Heart right ventricle (tissue), 16 donors: ENCODE data around the gene TEX26. TPM values are rescaled to one million over a fixed set of nuclear protein-coding genes. Genes with fewer than 3 reads are reported as not detected.
A peak's percentile ranks its signal among the peaks of the same experiment; 100 is the strongest.

Source experiments
- ATAC-seq, 8 donors: fragments of 200-7000 bp; cut with Tn5 transposase; one replicate each; pipeline ENCODE4 v1.9.1; 2020; ENCODE audit warnings: mild to moderate bottlenecking in 8 of 8, moderate library complexity in 8 of 8, moderate number of reproducible peaks in 1 of 8
- DNase-seq, 2 donors: peaks; one replicate each; pipeline ENCODE4 v3.0.0-alpha.2; 2020
- H3K27ac ChIP-seq, 10 donors: fragments of 200-600 bp; sonication (generic) in 2 of 10; one replicate each; pipeline versions ENCODE4 v1.5.0 to v1.8.0; 2020 to 2022; ENCODE audit warnings: mild to moderate bottlenecking in 3 of 10
- H3K27me3 ChIP-seq, 7 donors: fragments of 200-600 bp; one replicate each; pipeline ENCODE4 v1.8.0; 2021 to 2022; ENCODE audit warnings: mild to moderate bottlenecking in 2 of 7
- H3K36me3 ChIP-seq, 9 donors: fragments of 200-600 bp; sonication (generic) in 1 of 9; one replicate each; pipeline versions ENCODE4 v1.5.0 to v1.8.0; 2020 to 2022; ENCODE audit warnings: mild to moderate bottlenecking in 2 of 9
- H3K4me1 ChIP-seq, 9 donors: fragments of 200-600 bp; sonication (generic) in 1 of 9; one replicate each; pipeline versions ENCODE4 v1.5.0 to v1.8.0; 2020 to 2022; ENCODE audit warnings: mild to moderate bottlenecking in 4 of 9
- H3K4me3 ChIP-seq, 10 donors: fragments of 200-600 bp; sonication (generic) in 2 of 10; one replicate each; pipeline versions ENCODE4 v1.5.0 to v1.8.0; 2020 to 2022; ENCODE audit warnings: mild to moderate bottlenecking in 7 of 10, moderate library complexity in 2 of 10
- H3K9me3 ChIP-seq, 11 donors: fragments of 200-600 bp in 10 of 11; sonication (generic) in 2 of 11; one replicate each; pipeline versions ENCODE4 v1.5.0 to v1.8.0; 2013 to 2022; ENCODE audit warnings: mild to moderate bottlenecking in 2 of 11, control low read depth in 1 of 11, moderate library complexity in 1 of 11
- CTCF ChIP-seq, 9 donors: fragments of 200-600 bp; sonication (generic) in 2 of 9; IDR thresholded peaks; one replicate each; pipeline versions ENCODE4 v1.5.0 to v1.8.0; 2021 to 2022; ENCODE audit warnings: antibody characterized with exemption in 9 of 9, mild to moderate bottlenecking in 5 of 9, moderate library complexity in 1 of 9
- WGBS, 2 donors: extraction: QIAGEN DNeasy Blood & Tissue Kit; methylation state at CpG; one replicate each; pipeline ENCODE4 v1.1.7; 2013; ENCODE audit warnings: inconsistent platforms in 1 of 2; 5-methylcytosine and 5-hydroxymethylcytosine counted together
- intact Hi-C, 10 donors: fragments of 100-400 bp; cut with DNase I; formaldehyde crosslinking; loops; one replicate each; pipeline versions ENCODE4 v1.11.1 to v1.14.2; 2022
- polyA plus RNA-seq, 2 donors: library from polyadenylated mRNA; stranded (reverse); fragments of 200-250 nt; gene quantifications; one replicate each; pipeline ENCODE4 v1.2.3, GENCODE V29; 2013
- total RNA-seq, 10 donors: library from RNA; stranded (reverse); fragmentation: NEBNext Ultra II Directional in 3 of 10; extraction: Animal tissue kit (Norgen Biotek cat#: 25700) in 3 of 10; gene quantifications; one replicate each; pipeline versions ENCODE4 v1.2.1 to v1.2.4, GENCODE V29; 2021 to 2023
- donor health status: Arrhythmogenic right ventricular cardiomyopathy.
- donor health status: ischemic (EF 13 %, LVEDD 7.1; RV severe dilation, severe dysfunction).
- donor health status: healthy with polysubstance abuse.
- donor health status: DM: no; HTN: yes; CAD: no.
- donor health status: DM: no; HTN: no; CAD: no.
- donor health status: ischemic (EF 25% LVEDD 6.9; RV normal size, moderate dysfunction).
- donor health status: ischemic (EF 25% LVEDD 5.7; RV mildly dilated, moderate dysfunction).
- donor health status: healthy.
- donor health status: DM: yes; HTN: yes; CAD: no.
- donor health status: Ischemic cardiomyopathy.
- donor health status: ischemic (EF 35%, LVEDD 5.7; RV mildly dilated, moderate dysfunction).
- donor health status: nonischemic (EF 11% LVEDD 7.7; RV severe dilation, severe dysfunction).
- donor health status: DM: yes; HTN: yes; CAD: no.
- donor health status: PGD.
- donor health status: ischemic (EF 29% LVEDD 5.4; RV normal size, mild dysfunction).
- donor health status: nonischemic (EF 23%, LVEDD 6.1; RV moderate dilation, normal function).

The TEX26 gene
- total and polyA plus RNA-seq, 12 donors: not detected

DNA sequence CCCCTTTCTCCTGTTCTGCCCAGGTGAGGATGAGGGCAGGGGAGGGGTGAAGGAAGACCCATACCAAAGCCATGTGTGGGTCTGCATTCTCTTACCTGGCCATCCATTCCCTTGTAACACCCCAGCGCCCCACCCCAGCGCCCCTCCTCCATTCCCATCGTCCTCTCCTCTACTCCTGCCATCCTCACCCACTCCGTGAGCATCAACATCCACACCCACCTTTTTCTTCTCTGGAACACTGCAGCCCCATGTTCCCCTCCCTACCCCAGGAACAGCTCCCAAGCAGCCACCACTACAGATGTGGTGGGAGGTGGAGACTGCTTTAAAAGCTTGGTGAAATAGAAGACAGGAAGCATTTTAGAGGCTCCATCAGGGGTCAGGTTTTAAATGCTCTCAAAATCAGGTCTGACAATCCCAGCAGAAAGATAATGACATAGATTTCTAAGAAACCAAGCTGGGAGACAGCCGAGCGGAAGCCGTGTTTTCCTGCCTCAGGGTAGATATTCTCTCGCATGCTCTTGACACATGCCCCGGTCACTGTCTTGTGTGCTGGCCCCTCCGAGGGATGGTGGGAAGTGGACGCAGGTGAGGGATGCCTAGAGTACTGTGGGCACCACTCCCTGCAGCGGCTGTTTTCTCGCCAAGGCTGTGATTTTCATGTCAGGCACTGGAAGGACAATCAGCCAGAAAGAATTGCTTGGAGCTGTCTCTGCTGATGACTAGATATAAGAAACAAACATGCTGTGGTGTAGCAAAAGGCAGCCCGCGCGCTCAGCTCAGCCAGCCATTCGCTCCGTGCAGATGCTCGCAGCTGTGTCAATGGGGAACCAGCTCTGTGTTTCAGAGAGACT, 16.5 kb upstream of the TEX26 start:
- Histone ChIP-seq H3K27me3 (no peaks in the 10 kb centered on the region), H3K9me3 (no peaks in the 10 kb centered on the region), H3K4me3 (no peak overlapping the region), H3K27ac (no peak overlapping the region), H3K4me1 (peaks cover 0 to 7% (median 0%) of the 10 kb centered on the region in 9 donors), H3K36me3 (no peaks in the 10 kb centered on the region)
- TF ChIP-seq CTCF (IDR thresholded peaks at IDR 0.05): no peak
- DNase-seq (no peak), ATAC-seq (no peak)
- intact Hi-C loops: no loop called here
- 74 to 76% methylated on average over 19 of the region's 19 CpGs for WGBS, 2 donors

GRCh38 chr13:30916991-30917390, 15.5 kb upstream of the TEX26 start:
- intact Hi-C loops: no loop called here

GRCh38 chr13:30918662-30919405, 13.6 kb upstream of the TEX26 start:
- 65 to 73% methylated on average over 6 of the region's 6 CpGs for WGBS, 2 donors
- H3K27me3 ChIP-seq: no peaks in the 10 kb centered on the region
- no peak overlapping the region for H3K4me3 ChIP-seq
- intact Hi-C loops: no loop called here
- no peak for TF ChIP-seq CTCF (IDR thresholded peaks at IDR 0.05)
- H3K36me3 ChIP-seq: peaks cover 0 to 12% (median 0%) of the 10 kb centered on the region in 9 donors
- DNase-seq (no peak), ATAC-seq (peak in 1 of 8 donors; percentile 84)
- peaks cover 0 to 7% (median 0%) of the 10 kb centered on the region in 9 donors for H3K4me1 ChIP-seq
- no peak overlapping the region for H3K27ac ChIP-seq
- no peaks in the 10 kb centered on the region for H3K9me3 ChIP-seq

More at GRCh38 chr13:30916991-30917390, 15.5 kb upstream of the TEX26 start:
- Histone ChIP-seq H3K27me3 (no peaks in the 10 kb centered on the region), H3K4me1 (peaks cover 0 to 7% (median 0%) of the 10 kb centered on the region in 9 donors), H3K36me3 (peaks cover 0 to 6% (median 0%) of the 10 kb centered on the region in 9 donors), H3K27ac (no peak overlapping the region), H3K9me3 (no peaks in the 10 kb centered on the region), H3K4me3 (no peak overlapping the region)
- WGBS, 2 donors: 87 to 91% methylated on average over 6 of the region's 6 CpGs
- no peak for TF ChIP-seq CTCF (IDR thresholded peaks at IDR 0.05)
- ATAC-seq (no peak), DNase-seq (no peak)

DNA sequence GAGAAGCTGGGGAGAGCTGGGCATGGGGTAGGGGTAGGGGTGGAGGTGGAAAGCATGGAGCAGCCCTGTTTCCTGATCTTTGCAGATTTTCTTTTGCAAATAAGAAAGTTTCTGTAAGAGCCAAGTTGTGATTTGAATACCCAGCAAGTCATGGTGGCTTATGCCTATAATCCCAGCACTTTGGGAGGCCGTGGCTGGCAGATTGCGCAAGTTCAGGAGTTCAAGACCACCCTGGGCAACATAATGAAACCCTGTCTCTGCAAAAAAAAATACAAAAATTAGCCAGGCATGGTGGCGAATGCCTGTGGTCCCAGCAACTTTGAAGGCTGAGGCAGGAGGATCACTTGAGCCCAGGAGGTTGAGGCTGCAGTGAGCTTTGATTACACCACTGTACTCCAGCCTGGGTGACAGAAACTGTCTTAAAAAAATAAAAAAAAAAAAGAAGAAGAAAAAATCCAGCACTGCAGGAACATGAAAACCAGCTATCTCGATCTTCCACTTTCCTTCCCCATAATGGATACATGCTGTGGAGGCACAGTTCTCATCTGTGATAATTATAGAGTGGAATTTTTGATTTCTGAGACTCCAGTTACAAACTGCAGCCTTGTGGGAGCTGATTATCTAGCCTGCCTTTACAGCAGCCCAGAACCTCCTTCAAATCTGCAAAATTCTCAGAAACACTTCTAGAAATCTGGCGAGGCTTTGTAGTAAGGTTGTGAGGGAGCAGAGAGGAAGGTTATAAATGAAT, 12.1 kb upstream of the TEX26 start:
- Histone ChIP-seq H3K4me1 (peaks cover 0 to 7% (median 0%) of the 10 kb centered on the region in 9 donors), H3K27me3 (no peaks in the 10 kb centered on the region), H3K27ac (no peak overlapping the region), H3K9me3 (no peaks in the 10 kb centered on the region), H3K36me3 (peaks cover 0 to 19% (median 0%) of the 10 kb centered on the region in 9 donors), H3K4me3 (no peak overlapping the region)
- no peak for DNase-seq
- no peak for TF ChIP-seq CTCF (IDR thresholded peaks at IDR 0.05)
- no peak for ATAC-seq
- WGBS, 2 donors: 86% methylated on average over 5 of the region's 5 CpGs
- intact Hi-C loops: no loop called here
